Omental fat pad (tissue), 4 donors: ENCODE results near the gene BCAP31. TPM values are rescaled to one million over a fixed set of nuclear protein-coding genes. Genes with fewer than 3 reads are reported as not detected.
"Not testable (repeated sequence)": the region's sequence is repeated elsewhere in the genome, so short reads cannot be mapped to it uniquely, and the experiment has no call there.

ENCODE experiments used
- ATAC-seq: fragments of 150-250 bp; one replicate; pipeline ENCODE4 v1.9.1; 2016; ENCODE audit warnings: mild to moderate bottlenecking, moderate library complexity; ENCODE audit not compliant: low FRiP score
- DNase-seq: peaks from one replicate; pipeline ENCODE4 v3.0.0-alpha.2; 2019; ENCODE audit warnings: low spot score
- CTCF ChIP-seq, 3 donors: fragments of 450-650 bp; IDR thresholded peaks; one replicate each; pipeline ENCODE4 v1.5.1; 2016 to 2017; ENCODE audit warnings: antibody characterized with exemption in 3 of 3, mild to moderate bottlenecking in 3 of 3, moderate library complexity in 2 of 3
- total RNA-seq, 4 donors: library from RNA; depleted of rRNA; stranded (reverse); fragments of >200 nt; gene quantifications; one replicate each; pipeline ENCODE4 v1.1.0, GENCODE V29; 2016

Gene BCAP31
- total RNA-seq, 4 donors from 2014 or later = 119 to 421 (median 240) TPM

- TF ChIP-seq CTCF (IDR thresholded peaks at IDR 0.05) = no peak
- DNase-seq (no peak), ATAC-seq (no peak)
Measured at GRCh38 chrX:153709726-153710674, 14.2 kb downstream of the BCAP31 start.

- no peak for TF ChIP-seq CTCF (IDR thresholded peaks at IDR 0.05)
- ATAC-seq (peak; percentile 41), DNase-seq (no peak)
Measured at GRCh38 chrX:153708415-153708814, 15.8 kb downstream of the BCAP31 start.

- no peak for TF ChIP-seq CTCF (IDR thresholded peaks at IDR 0.05)
- DNase-seq (no peak), ATAC-seq (no peak)
Measured at GRCh38 chrX:153707406-153707805, 16.8 kb downstream of the BCAP31 start.

GRCh38 chrX:153706799-153707198 is 17.4 kb downstream of the BCAP31 start:
- no peak for ATAC-seq
- TF ChIP-seq CTCF (IDR thresholded peaks at IDR 0.05) = no peak
- DNase-seq = no peak

- not testable (repeated sequence) for ATAC-seq, DNase-seq
Measured at GRCh38 chrX:153705403-153706060, 18.7 kb downstream of the BCAP31 start.

GRCh38 chrX:153704631-153705402 is 19.4 kb downstream of the BCAP31 start:
- ATAC-seq, DNase-seq: not testable (repeated sequence)

GRCh38 chrX:153704021-153704526 is 20.1 kb downstream of the BCAP31 start:
- ATAC-seq = no peak
- DNase-seq = no peak
- TF ChIP-seq CTCF (IDR thresholded peaks at IDR 0.05) = no peak
